ENCODE data around the gene ODC1. TPM values are rescaled to one million over a fixed set of nuclear protein-coding genes. Genes with fewer than 3 reads are reported as not detected.

Gene ODC1
- total RNA-seq, 2 experiments from 2014 or later, result 180 to 181 TPM

DNA sequence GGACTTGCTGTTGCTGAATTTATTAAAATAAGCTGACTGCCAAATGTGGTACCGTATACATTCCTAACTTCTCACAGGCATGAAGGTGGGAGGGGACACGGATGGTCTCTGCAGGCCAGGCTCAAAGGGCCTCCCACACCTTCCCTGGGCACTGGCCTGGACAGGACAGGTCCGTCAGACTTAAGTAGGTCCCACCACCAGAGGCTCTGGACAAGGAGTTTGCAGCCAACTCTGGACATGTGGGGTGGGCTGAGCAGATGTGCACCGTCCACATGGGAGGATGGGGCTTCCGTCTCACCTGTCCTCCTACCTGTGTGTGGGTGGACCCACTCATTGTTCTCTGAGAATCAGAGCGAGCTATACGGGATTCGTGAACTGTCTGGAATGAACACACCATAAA lies 8.2 kb downstream of the ODC1 start:
- Mint-ChIP-seq H3K36me3 (ENCODE audit: low read depth) (peaks cover 48% of the 10 kb centered on the region), H3K4me3 (no peak overlapping the region), H3K27ac (peak overlapping the region; percentile 1), H3K27me3 (no peaks in the 10 kb centered on the region), H3K9me3 (no peaks in the 10 kb centered on the region), H3K4me1 (ENCODE audit: low read depth) (peaks cover 34% of the 10 kb centered on the region)
- TF ChIP-seq, protein P1, sequence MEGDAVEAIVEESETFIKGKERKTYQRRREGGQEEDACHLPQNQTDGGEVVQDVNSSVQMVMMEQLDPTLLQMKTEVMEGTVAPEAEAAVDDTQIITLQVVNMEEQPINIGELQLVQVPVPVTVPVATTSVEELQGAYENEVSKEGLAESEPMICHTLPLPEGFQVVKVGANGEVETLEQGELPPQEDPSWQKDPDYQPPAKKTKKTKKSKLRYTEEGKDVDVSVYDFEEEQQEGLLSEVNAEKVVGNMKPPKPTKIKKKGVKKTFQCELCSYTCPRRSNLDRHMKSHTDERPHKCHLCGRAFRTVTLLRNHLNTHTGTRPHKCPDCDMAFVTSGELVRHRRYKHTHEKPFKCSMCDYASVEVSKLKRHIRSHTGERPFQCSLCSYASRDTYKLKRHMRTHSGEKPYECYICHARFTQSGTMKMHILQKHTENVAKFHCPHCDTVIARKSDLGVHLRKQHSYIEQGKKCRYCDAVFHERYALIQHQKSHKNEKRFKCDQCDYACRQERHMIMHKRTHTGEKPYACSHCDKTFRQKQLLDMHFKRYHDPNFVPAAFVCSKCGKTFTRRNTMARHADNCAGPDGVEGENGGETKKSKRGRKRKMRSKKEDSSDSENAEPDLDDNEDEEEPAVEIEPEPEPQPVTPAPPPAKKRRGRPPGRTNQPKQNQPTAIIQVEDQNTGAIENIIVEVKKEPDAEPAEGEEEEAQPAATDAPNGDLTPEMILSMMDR (IDR thresholded peaks at IDR 0.05), result no peak
- POLR2A ChIA-PET, result interaction anchor here (0.9 to 1.6 kb wide), 9 partner anchors 7 to 316 kb away, joined by 3 to 7 read pairs (median 4); partner anchors contain the start of gene ODC1
- intact Hi-C loops (cut with micrococcal nuclease), result loop anchor here (5.0 kb wide), 1 partner anchor 168 kb away; no protein-coding TSS in a partner anchor
- DNase-seq (no peak), ATAC-seq (no peak)
- CTCF ChIA-PET, result interaction anchor here (1.5 to 3.3 kb wide), 2 partner anchors 220 to 367 kb away, joined by 4 to 17 read pairs; no protein-coding TSS in a partner anchor

DNA sequence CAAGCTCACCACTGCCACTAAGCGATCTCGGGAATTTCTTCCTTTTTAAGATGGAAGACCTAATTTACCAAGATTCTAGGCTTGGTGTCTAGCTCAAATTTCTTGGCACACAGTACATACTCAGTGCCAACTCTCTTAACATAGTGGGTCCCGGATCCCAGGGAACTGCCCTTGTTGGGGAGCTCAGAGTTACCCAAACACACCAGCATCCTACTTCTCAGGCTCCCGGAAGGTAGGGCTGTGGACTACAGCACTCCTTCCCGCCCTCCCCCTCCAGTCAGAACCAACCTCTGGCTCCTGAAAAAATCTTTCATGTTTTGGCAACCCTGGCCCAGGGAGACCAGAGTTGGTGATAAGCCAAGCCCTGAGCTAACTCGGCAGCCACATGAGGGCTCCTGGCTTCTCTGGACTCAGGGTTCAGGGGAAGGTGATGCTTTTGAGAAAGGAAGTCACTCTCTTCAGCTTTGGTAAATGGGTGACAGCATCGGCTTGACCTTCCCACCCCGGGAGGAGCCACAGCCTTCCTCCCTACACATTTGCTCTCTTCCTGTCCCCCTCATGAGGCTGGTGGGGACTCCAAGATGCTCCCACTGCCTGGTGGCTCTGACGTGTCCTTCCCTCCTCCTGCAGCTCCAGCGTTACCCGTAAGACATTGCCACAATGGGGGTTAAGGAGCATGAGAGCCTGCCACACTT lies 8.8 kb downstream of the ODC1 start:
- Mint-ChIP-seq H3K9me3 (no peaks in the 10 kb centered on the region), H3K4me3 (no peak overlapping the region), H3K27me3 (no peaks in the 10 kb centered on the region), H3K36me3 (ENCODE audit: low read depth) (peaks cover 42% of the 10 kb centered on the region), H3K4me1 (ENCODE audit: low read depth) (peaks cover 30% of the 10 kb centered on the region), H3K27ac (peak overlapping the region; percentile 1)
- POLR2A ChIA-PET, result interaction anchor here (0.5 to 1.6 kb wide), 12 partner anchors 8 to 316 kb away, joined by 3 to 7 read pairs (median 3); partner anchors contain the start of gene ODC1
- TF ChIP-seq, protein P1 (IDR thresholded peaks at IDR 0.05), result no peak
- intact Hi-C loops (cut with micrococcal nuclease), result loop anchor here (5.0 kb wide), 1 partner anchor 167 kb away; no protein-coding TSS in a partner anchor
- DNase-seq, result no peak
- CTCF ChIA-PET, result interaction anchor here (1.5 to 3.3 kb wide), 2 partner anchors 221 to 366 kb away, joined by 4 to 17 read pairs; no protein-coding TSS in a partner anchor
- ATAC-seq, result no peak

DNA sequence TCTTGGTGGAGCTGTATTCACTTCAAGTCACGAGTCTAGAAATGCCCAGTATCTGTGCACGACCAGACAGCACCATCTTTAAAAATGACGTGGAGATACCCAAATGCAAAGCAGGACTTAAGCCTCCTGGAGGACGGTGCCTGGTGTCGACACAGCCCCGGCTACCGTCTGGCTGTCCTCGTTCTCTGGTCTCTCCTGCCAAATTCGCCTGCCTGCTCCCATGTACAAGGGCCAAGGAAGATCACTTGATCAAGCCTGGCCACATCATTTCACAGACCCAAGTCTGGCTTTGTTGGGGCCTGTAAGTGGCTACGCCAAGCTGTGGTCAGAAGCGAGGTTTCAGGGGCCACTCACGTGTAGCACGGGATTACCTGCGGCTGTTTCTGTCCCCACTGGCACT lies 9.4 kb downstream of the ODC1 start:
- TF ChIP-seq, protein P1 (IDR thresholded peaks at IDR 0.05), result no peak
- Mint-ChIP-seq H3K27me3 (no peaks in the 10 kb centered on the region), H3K4me1 (ENCODE audit: low read depth) (peaks cover 24% of the 10 kb centered on the region), H3K27ac (no peak overlapping the region), H3K4me3 (no peak overlapping the region), H3K36me3 (ENCODE audit: low read depth) (peaks cover 35% of the 10 kb centered on the region), H3K9me3 (no peaks in the 10 kb centered on the region)
- no peak for DNase-seq
- no peak for ATAC-seq
- POLR2A ChIA-PET, result interaction anchor here (0.7 to 1.6 kb wide), 9 partner anchors 9 to 303 kb away, joined by 3 to 7 read pairs (median 3); partner anchors contain the start of gene ODC1
- intact Hi-C loops (cut with micrococcal nuclease), result loop anchor here (5.0 kb wide), 1 partner anchor 166 kb away; no protein-coding TSS in a partner anchor
- CTCF ChIA-PET, result interaction anchor here (1.5 to 3.3 kb wide), 2 partner anchors 221 to 366 kb away, joined by 4 to 17 read pairs; no protein-coding TSS in a partner anchor

DNA sequence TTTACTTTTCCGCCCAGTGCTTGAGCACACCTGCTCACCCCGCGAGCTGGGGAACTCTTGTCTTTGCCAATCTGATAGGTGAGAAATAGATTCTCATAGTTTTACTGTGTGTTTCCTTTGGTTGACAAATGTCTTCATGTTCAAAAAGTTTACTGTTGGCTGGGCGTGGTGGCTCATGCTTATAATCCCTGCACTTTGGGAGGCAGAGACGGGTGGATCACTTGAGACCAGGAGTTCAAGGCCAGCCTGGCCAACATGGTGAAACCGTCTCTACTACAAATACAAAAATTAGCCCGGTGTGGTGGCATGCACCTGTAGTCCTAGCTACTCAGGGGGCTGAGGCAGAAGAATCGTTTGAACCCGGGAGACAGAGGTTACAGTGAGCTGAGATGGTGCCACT lies 10.3 kb downstream of the ODC1 start:
- intact Hi-C loops (cut with micrococcal nuclease), result loop anchor here (2.0 to 5.0 kb wide), 2 partner anchors 166 to 365 kb away; no protein-coding TSS in a partner anchor
- DNase-seq (no peak), ATAC-seq (no peak)
- peaks cover 26% of the 10 kb centered on the region for H3K36me3 Mint-ChIP-seq (ENCODE audit: low read depth)
- H3K27ac Mint-ChIP-seq, result no peak overlapping the region
- POLR2A ChIA-PET, result interaction anchor here (1.0 to 1.6 kb wide), 2 partner anchors 106 to 127 kb away, joined by 3 read pairs; no protein-coding TSS in a partner anchor
- CTCF ChIA-PET, result interaction anchor here (0.9 to 3.3 kb wide), 2 partner anchors 365 to 366 kb away, joined by 4 to 17 read pairs; no protein-coding TSS in a partner anchor
- H3K4me3 Mint-ChIP-seq, result no peak overlapping the region
- no peaks in the 10 kb centered on the region for H3K9me3 Mint-ChIP-seq
- peaks cover 5% of the 10 kb centered on the region for H3K27me3 Mint-ChIP-seq
- peaks cover 21% of the 10 kb centered on the region for H3K4me1 Mint-ChIP-seq (ENCODE audit: low read depth)
- TF ChIP-seq, protein P1 (IDR thresholded peaks at IDR 0.05), result no peak

Data from activated CD8-positive, alpha-beta T cell treated with anti-CD3 and anti-CD28 coated beads for 36 hours (primary cell).